RWPE1 (cell line): ENCODE data around the gene PLA2G12A.

Experiments used
- CTCF ChIA-PET: fragments of 350-600 bp; sonication (Branson Sonifier 250); formaldehyde crosslinking; extraction: SDS; loops from one replicate; lab custom pipeline; 2021; lab: Yijun Ruan, JAX
- POLR2A ChIA-PET: fragments of 400-600 bp; formaldehyde crosslinking; extraction: SDS; loops from one replicate; lab custom pipeline; 2020; ENCODE audit warnings: antibody characterized with exemption; ENCODE audit not compliant: low non-redundant PET; lab: Yijun Ruan, JAX
- DNase-seq: peaks from one replicate; pipeline ENCODE4 v3.0.0; 2012; ENCODE audit warnings: low spot score
- H3K27ac ChIP-seq: fragments of 450-650 bp; 2 replicates; pipeline ENCODE4 v1.5.1; 2017
- TF ChIP-seq, protein P1 (sequence below): fragments of 450-650 bp; conservative IDR thresholded peaks from 2 replicates; pipeline ENCODE4 v1.5.1; 2017; ENCODE audit warnings: low read depth, mild to moderate bottlenecking

Gene PLA2G12A

DNA sequence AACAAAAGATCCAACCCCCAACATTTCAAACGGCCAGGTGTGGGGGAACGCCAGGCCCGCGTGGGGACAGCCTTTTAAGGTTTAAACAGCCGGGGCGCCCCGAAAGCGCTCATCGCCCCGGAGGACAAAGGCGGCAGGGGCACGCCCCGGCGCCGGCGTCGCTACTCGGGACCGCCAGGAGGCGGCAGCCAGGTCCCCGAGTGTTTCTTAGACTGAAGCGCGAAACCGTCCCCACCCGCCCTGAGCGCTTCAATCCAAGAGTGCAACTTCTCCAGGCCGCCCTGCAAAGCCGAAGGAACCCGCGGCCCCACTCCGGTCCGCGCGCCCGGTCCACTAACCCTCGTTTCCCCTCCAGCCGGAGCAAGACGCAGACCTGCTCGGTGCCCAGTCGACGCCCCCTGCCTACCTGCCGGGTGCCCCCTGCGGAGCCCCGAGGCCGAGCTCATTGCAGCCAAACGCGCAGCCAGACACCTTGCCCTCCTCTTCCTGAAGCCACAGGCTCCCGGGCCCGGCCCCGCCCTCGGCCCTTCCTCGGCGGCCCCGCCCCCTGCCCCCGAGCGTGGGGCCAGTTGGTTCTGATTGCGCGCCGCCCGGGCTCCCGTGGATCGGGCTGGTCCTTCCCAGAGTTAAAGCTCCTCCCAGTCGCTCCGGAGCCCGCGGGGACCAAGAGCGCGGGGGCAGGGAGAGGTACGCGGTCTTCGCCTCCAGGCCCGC is 26.8 kb downstream of the PLA2G12A start, which contains the start of gene CASP6:
Gene CASP6 (minus strand): TSS at position 496 of the 714 bp plus-strand sequence. CDS start 50 bp downstream, at position 446.
- TF ChIP-seq, protein P1, sequence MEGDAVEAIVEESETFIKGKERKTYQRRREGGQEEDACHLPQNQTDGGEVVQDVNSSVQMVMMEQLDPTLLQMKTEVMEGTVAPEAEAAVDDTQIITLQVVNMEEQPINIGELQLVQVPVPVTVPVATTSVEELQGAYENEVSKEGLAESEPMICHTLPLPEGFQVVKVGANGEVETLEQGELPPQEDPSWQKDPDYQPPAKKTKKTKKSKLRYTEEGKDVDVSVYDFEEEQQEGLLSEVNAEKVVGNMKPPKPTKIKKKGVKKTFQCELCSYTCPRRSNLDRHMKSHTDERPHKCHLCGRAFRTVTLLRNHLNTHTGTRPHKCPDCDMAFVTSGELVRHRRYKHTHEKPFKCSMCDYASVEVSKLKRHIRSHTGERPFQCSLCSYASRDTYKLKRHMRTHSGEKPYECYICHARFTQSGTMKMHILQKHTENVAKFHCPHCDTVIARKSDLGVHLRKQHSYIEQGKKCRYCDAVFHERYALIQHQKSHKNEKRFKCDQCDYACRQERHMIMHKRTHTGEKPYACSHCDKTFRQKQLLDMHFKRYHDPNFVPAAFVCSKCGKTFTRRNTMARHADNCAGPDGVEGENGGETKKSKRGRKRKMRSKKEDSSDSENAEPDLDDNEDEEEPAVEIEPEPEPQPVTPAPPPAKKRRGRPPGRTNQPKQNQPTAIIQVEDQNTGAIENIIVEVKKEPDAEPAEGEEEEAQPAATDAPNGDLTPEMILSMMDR: peak; percentile 65
- peak; percentile 63 for DNase-seq
- POLR2A ChIA-PET: interaction anchor here (0.9 kb wide), 1 partner anchor 26 kb away, joined by 3 read pairs; no protein-coding TSS in a partner anchor
- H3K27ac ChIP-seq: peak within 1 kb of the TSS; percentile 83
- CTCF ChIA-PET: interaction anchor here (0.6 to 0.7 kb wide), 4 partner anchors 10 to 991 kb away, joined by 3 to 4 read pairs (median 3); no protein-coding TSS in a partner anchor

DNA sequence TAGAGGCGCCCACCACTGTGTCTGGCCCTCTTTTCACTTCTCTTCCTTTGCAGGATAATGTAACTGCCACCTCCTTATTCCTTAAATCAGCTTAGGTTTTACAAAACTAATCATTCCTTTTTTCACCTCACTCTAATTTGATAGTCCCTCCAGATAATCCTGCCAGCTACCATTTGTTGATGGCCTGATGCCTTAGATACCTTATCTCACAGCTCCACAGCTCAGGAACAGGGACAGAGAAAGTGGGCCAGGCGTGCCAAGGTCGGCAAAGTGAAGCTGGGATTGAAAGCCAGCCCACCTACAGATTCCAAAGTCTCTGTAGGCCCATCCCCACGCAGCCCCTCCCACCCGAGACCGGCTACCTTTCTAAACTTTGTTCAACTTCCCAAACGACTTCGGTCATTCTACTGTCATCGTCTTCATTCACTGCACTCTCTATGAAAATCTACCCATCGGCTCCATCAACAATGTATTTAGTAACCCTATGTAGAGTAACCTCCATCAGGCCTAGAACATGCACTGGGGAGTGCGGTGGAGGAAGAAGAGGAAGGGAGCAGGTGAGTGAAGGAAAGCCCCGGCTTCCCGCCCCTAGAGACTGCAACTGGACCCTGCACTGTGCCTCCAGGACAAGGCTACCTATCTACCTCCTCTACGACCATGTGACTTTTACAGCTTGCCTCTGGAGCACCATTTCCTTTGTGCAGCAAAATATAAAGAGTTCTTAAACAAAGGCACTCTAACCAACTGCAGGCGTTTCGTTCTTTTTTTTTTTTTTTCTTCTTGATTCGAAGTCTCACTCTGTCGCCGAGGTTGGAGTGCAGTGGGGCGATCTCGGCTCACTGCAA is 28.1 kb downstream of the PLA2G12A start:
- ChIA-PET POLR2A (no interaction called here), CTCF (interaction anchor here (0.6 to 0.7 kb wide), 2 partner anchors 38 to 277 kb away, joined by 3 read pairs; no protein-coding TSS in a partner anchor)
- H3K27ac ChIP-seq: peak overlapping the region; percentile 83
- TF ChIP-seq, protein P1: no peak
- DNase-seq: no peak

DNA sequence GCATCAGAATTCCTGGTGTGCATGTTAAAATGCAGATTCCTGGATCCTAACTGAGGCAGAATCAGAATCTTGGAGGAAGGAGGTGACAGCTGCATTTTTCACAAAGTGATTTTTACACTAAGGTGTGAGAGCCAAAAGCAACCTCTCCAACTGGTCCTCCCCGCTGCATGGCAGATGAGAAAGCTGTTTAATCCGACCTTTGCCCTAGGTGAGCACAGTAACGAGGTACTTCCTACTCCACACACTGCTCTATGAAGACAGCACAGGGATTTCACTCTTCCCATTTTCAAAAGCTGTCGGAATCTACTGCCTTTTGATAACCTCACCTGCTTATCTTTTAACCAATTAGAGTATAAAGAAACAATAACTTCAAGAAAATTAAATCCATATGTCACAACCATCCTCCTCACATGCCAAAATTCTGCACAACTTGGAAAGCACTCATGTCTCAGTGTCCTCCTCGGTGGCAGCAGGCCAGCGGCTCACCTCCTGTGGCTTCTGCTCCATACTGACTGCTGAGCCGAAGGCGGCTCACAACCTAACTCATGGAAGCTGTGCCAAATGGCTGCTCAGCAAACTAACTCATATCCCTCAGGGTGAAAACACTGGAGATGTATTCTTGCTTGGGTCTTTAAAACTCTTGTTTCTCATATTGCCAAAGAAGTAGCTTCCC is 30.2 kb downstream of the PLA2G12A start:
- no peak overlapping the region for H3K27ac ChIP-seq
- no peak for DNase-seq
- ChIA-PET POLR2A (interaction anchor here (0.6 kb wide), 1 partner anchor 9 kb away, joined by 3 read pairs; no protein-coding TSS in a partner anchor), CTCF (no interaction called here)
- TF ChIP-seq, protein P1: no peak

DNA sequence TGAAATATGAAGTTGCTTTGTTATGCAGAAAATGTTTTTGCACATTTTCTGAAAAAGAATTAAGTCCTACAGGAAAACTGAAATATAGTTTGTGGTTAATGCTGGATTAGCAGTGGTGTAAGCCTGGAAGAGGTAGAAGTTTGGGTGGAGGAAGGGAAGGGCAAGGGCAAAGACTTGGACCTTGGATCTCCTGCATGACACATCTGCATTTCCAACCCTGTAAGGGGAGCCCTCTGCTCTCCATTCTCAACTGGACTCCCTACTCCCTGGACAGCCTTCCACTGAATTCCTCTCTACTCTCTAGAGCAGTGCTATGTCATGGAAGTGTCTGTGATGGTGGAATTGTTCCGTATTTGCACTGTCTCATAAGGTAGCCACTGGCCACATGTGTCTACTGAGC is 31.2 kb downstream of the PLA2G12A start:
- CTCF ChIA-PET: no interaction called here
- TF ChIP-seq, protein P1: no peak
- POLR2A ChIA-PET: no interaction called here
- no peak overlapping the region for H3K27ac ChIP-seq
- DNase-seq: no peak

DNA sequence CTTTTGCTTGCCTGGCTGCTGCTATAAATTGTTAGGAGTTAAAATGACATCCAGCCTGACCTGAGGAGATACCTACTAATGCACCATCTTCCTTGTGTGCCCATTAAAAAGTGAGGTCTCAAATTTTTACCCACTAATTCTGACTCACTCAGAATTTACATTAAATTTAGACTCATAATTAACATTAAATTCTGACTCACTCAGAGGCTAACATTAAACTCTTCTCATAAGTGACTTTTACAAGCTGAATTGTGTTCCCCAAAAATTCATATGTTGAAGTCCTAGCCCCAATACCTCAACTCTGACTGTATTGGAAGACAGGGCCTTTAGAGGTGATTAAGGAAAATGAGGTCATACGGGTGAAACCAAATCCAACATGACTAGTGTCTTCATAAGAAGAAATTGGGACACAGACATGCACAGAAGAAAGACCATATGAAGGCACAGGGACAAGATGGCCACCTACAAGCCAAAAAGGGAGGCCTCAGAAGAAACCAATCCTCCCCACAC is 38.4 kb downstream of the PLA2G12A start:
- no peak overlapping the region for H3K27ac ChIP-seq
- POLR2A ChIA-PET: interaction anchor here (0.6 kb wide), 1 partner anchor 124 kb away, joined by 4 read pairs; no protein-coding TSS in a partner anchor
- CTCF ChIA-PET: interaction anchor here (0.7 kb wide), 1 partner anchor 135 kb away, joined by 3 read pairs; no protein-coding TSS in a partner anchor
- TF ChIP-seq, protein P1: no peak
- DNase-seq: no peak
